HUES64 (cell line): Measurements from ENCODE around the gene TMEM204.
"Not testable (repeated sequence)": the region's sequence is repeated elsewhere in the genome, so short reads cannot be mapped to it uniquely, and the experiment has no call there.

ENCODE experiments used
- H3K27ac ChIP-seq: 2 replicates; pipeline ENCODE4 v1.7.0; 2013; ENCODE audit warnings: low read depth, low read length, inconsistent platforms
- H3K27me3 ChIP-seq: 2 replicates; pipeline ENCODE4 v1.6.1; 2013; ENCODE audit warnings: mild to moderate bottlenecking, low read length; ENCODE audit not compliant: insufficient read depth
- H3K36me3 ChIP-seq: 2 replicates; pipeline ENCODE4 v1.6.1; 2013; ENCODE audit warnings: mild to moderate bottlenecking, low read length; ENCODE audit not compliant: insufficient read depth
- H3K4me1 ChIP-seq: 2 replicates; pipeline ENCODE4 v1.6.1; 2013; ENCODE audit warnings: mild to moderate bottlenecking, low read length, moderate library complexity; ENCODE audit not compliant: insufficient read depth
- H3K4me3 ChIP-seq: 2 replicates; pipeline ENCODE4 v1.5.1; 2013; ENCODE audit warnings: mild to moderate bottlenecking, low read length, moderate library complexity
- H3K9ac ChIP-seq: 2 replicates; pipeline ENCODE4 v1.6.1; 2013; ENCODE audit warnings: mild to moderate bottlenecking, low read depth, low read length
- H3K9me3 ChIP-seq: 2 replicates; pipeline ENCODE4 v1.6.1; 2013; ENCODE audit warnings: low read depth, low read length; ENCODE audit not compliant: insufficient read depth
- WGBS: fragments of 150-250, 120-280 bp; methylation state at CpG from one replicate; pipeline ENCODE4 v1.1.7; 2013; ENCODE audit warnings: missing lambda C conversion rate; 5-methylcytosine and 5-hydroxymethylcytosine counted together

TMEM204 gene

GRCh38 chr16:1583180-1583579 lies 49.7 kb downstream of the TMEM204 start:
- no peaks in the 10 kb centered on the region for H3K4me1 ChIP-seq
- peaks cover 72% of the 10 kb centered on the region for H3K36me3 ChIP-seq
- no peaks in the 10 kb centered on the region for H3K9me3 ChIP-seq
- no peaks in the 10 kb centered on the region for H3K27me3 ChIP-seq
- H3K27ac ChIP-seq = no peak overlapping the region
- H3K4me3 ChIP-seq = no peak overlapping the region
- 92% methylated on average over 14 of the region's 15 CpGs for WGBS
- H3K9ac ChIP-seq = no peak overlapping the region

GRCh38 chr16:1584926-1585484 lies 51.5 kb downstream of the TMEM204 start:
- Histone ChIP-seq H3K9me3 (no peaks in the 10 kb centered on the region), H3K36me3 (peaks cover 67% of the 10 kb centered on the region)
- 89% methylated on average over 8 of the region's 8 CpGs for WGBS

GRCh38 chr16:1590366-1590765 lies 56.9 kb downstream of the TMEM204 start:
- no peak overlapping the region for H3K4me3 ChIP-seq
- H3K4me1 ChIP-seq = no peaks in the 10 kb centered on the region
- WGBS = 95% methylated on average over 5 of the region's 6 CpGs
- H3K27ac ChIP-seq = no peak overlapping the region
- H3K9ac ChIP-seq = no peak overlapping the region
- H3K9me3 ChIP-seq = no peaks in the 10 kb centered on the region
- H3K36me3 ChIP-seq = peaks cover 25% of the 10 kb centered on the region
- H3K27me3 ChIP-seq = no peaks in the 10 kb centered on the region

More at GRCh38 chr16:1584926-1585484, 51.5 kb downstream of the TMEM204 start:
- H3K27ac ChIP-seq = no peak overlapping the region
- H3K9ac ChIP-seq = no peak overlapping the region
- no peaks in the 10 kb centered on the region for H3K4me1 ChIP-seq
- no peaks in the 10 kb centered on the region for H3K27me3 ChIP-seq
- no peak overlapping the region for H3K4me3 ChIP-seq

- Histone ChIP-seq H3K9me3 (no peaks in the 10 kb centered on the region), H3K9ac (no peak overlapping the region), H3K36me3 (peaks cover 20% of the 10 kb centered on the region), H3K4me3 (no peak overlapping the region), H3K27ac (no peak overlapping the region), H3K27me3 (no peaks in the 10 kb centered on the region), H3K4me1 (no peaks in the 10 kb centered on the region)
- 94% methylated on average over 23 of the region's 23 CpGs for WGBS
Measured at GRCh38 chr16:1590930-1591705, 57.7 kb downstream of the TMEM204 start.

GRCh38 chr16:1592446-1592845 lies 59.0 kb downstream of the TMEM204 start:
- H3K27ac ChIP-seq = no peak overlapping the region
- peaks cover 3% of the 10 kb centered on the region; the same call in 1 of the 2 replicates for H3K9me3 ChIP-seq
- no peaks in the 10 kb centered on the region for H3K4me1 ChIP-seq
- 94% methylated on average over 16 of the region's 16 CpGs for WGBS
- H3K4me3 ChIP-seq = no peak overlapping the region
- no peaks in the 10 kb centered on the region for H3K27me3 ChIP-seq
- H3K9ac ChIP-seq = no peak overlapping the region
- peaks cover 19% of the 10 kb centered on the region for H3K36me3 ChIP-seq

- H3K27ac ChIP-seq, H3K4me3 ChIP-seq, H3K27me3 ChIP-seq, H3K9ac ChIP-seq, H3K9me3 ChIP-seq, H3K4me1 ChIP-seq: not testable (repeated sequence)
- 100% methylated on average over 4 of the region's 5 CpGs for WGBS
- H3K36me3 ChIP-seq = peaks cover 13% of the 10 kb centered on the region; the same call in 1 of the 2 replicates
Measured at GRCh38 chr16:1595511-1595910, 62.0 kb downstream of the TMEM204 start.

GRCh38 chr16:1596516-1596915 lies 63.0 kb downstream of the TMEM204 start:
- no peak overlapping the region for H3K27ac ChIP-seq
- H3K9me3 ChIP-seq = peaks cover 6% of the 10 kb centered on the region
- 97% methylated on average over 12 of the region's 12 CpGs for WGBS
- no peak overlapping the region for H3K9ac ChIP-seq
- H3K36me3 ChIP-seq = peaks cover 23% of the 10 kb centered on the region
- H3K27me3 ChIP-seq = no peaks in the 10 kb centered on the region
- no peak overlapping the region for H3K4me3 ChIP-seq
- H3K4me1 ChIP-seq = no peaks in the 10 kb centered on the region

- peaks cover 27% of the 10 kb centered on the region for H3K36me3 ChIP-seq
- no peaks in the 10 kb centered on the region for H3K27me3 ChIP-seq
- 96% methylated on average over 13 of the region's 13 CpGs for WGBS
- no peak overlapping the region for H3K4me3 ChIP-seq
- peaks cover 6% of the 10 kb centered on the region for H3K9me3 ChIP-seq
- H3K4me1 ChIP-seq = no peaks in the 10 kb centered on the region
- no peak overlapping the region for H3K9ac ChIP-seq
- H3K27ac ChIP-seq = no peak overlapping the region
Measured at GRCh38 chr16:1597154-1597553, 63.7 kb downstream of the TMEM204 start.

GRCh38 chr16:1601031-1601430 lies 67.6 kb downstream of the TMEM204 start:
- Histone ChIP-seq H3K4me1 (no peaks in the 10 kb centered on the region), H3K36me3 (peaks cover 31% of the 10 kb centered on the region), H3K27ac (no peak overlapping the region), H3K9ac (no peak overlapping the region), H3K9me3 (peaks cover 6% of the 10 kb centered on the region), H3K4me3 (no peak overlapping the region), H3K27me3 (no peaks in the 10 kb centered on the region)
- WGBS = 91% methylated on average over 7 of the region's 7 CpGs

GRCh38 chr16:1601489-1601888 lies 68.0 kb downstream of the TMEM204 start:
- Histone ChIP-seq H3K9me3 (peaks cover 4% of the 10 kb centered on the region), H3K36me3 (peaks cover 32% of the 10 kb centered on the region), H3K27ac (no peak overlapping the region), H3K4me3 (no peak overlapping the region), H3K27me3 (no peaks in the 10 kb centered on the region), H3K9ac (no peak overlapping the region), H3K4me1 (no peaks in the 10 kb centered on the region)
- WGBS = 98% methylated on average over 5 of the region's 6 CpGs

- WGBS = 96% methylated on average over 20 of the region's 20 CpGs
Measured at GRCh38 chr16:1602285-1602684, 68.8 kb downstream of the TMEM204 start.

More at GRCh38 chr16:1602285-1602684, 68.8 kb downstream of the TMEM204 start:
- H3K9ac ChIP-seq = no peak overlapping the region
- no peak overlapping the region for H3K4me3 ChIP-seq
- peaks cover 32% of the 10 kb centered on the region for H3K36me3 ChIP-seq
- no peaks in the 10 kb centered on the region for H3K27me3 ChIP-seq
- peaks cover 3% of the 10 kb centered on the region; the same call in 1 of the 2 replicates for H3K9me3 ChIP-seq
- no peak overlapping the region for H3K27ac ChIP-seq
- no peaks in the 10 kb centered on the region for H3K4me1 ChIP-seq
